Inferior parietal cortex (tissue), 1 donor: ENCODE results near the gene MAGEB3.

ENCODE experiments used
- DNase-seq: peaks from one replicate; pipeline ENCODE4 v3.0.0-alpha.2; 2016; ENCODE audit errors: extremely low spot score

Gene MAGEB3

DNA sequence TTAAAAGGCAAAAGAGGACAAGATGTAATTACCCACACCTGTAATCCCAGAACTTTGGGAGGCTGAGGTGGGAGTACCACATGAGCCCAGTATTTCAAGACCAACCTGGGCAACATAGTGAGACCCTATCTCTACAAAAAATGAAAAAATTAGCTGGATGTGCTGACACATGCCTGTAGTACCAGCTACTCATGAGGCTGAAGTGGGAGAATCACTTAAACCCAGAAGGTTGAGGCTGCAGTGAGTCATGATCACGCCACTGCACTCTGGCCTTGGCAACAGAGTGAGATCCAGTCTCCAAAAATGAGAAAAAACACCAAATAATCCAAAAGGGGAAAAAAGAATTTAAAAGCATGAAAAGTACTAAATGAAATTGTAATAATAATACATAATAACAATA lies 47.9 kb downstream of the MAGEB3 start:
- no peak for DNase-seq

DNA sequence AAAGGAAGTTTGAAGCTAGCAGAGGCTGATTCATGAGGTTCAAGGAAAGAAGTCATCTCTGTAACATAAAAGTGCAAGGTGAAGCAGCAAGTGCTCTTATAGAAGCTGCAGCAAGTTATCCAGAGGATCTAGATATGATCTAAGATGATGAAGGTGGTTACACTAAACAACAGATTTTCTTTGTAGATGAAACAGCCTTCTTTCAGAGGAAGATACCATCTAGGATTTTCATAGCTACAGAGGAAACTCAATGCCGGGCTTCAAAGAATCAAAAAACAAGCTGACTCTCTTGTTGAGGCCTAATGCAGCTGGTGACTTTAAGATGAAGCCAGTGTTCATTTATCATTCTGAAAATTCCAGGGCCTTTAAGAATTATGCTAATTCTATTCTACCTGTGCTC lies 50.0 kb downstream of the MAGEB3 start:
- no peak for DNase-seq

DNA sequence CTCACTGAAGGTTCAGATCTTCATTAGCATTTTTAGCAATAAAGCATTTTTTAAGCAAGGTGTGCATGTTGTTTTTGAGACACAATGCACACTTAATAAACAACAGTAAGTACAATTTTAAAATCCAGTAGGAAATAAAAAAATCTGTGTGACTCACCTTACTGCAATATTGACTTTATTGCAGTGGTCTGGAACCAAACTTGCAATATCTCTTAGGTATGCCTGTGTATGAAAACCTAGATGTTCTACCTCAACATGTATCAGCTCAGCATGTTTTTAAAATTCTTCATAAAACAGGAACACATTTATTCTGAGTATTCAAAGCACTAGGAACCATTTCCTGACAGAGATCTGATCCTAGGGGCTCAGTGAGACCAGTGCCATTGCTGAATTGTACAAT lies 52.1 kb downstream of the MAGEB3 start:
- DNase-seq: no peak

DNA sequence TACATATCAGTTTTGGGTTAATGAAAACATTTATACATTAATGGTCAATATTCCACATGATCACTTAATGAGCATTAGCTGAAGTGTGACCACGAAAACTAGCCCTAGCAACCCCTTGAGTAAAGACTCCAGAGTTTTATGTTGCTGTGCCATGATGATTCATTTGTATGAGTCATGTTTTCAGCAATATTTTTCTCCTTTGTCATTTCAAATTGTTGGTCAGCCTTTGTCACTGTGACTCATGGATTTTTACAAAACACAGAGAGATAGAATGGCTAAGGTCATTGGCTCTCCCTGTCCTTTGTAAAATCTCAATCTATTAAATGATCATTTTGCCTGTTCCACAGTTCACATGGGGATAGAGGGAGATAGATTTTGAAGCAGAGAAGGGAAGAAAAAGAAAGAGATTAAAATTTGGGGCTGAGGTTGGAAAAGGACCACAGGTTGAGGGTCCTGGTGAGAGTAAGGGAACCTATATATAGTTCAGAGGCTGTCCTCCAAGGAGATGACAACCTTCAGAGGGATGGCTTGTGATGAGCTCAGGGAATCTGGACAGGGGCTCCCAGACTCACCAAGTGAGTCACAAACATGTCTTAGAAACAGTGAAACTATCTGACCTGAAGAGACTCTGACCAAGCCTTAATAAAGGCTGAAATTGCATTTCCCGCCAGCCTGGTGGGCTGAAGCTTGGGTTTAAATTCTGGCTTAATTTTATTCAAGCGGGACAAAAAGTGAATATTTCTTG lies 53.2 kb downstream of the MAGEB3 start:
- no peak for DNase-seq
